Measurements from ENCODE around the gene MIA2.
"Not testable (repeated sequence)": the region's sequence is repeated elsewhere in the genome, so short reads cannot be mapped to it uniquely, and the experiment has no call there.

MIA2 gene

GRCh38 chr14:39211109-39211741 is 22.5 kb upstream of the MIA2 start:
- no peak for TF ChIP-seq CTCF (conservative IDR thresholded peaks at IDR 0.05; ENCODE audit: control insufficient read depth, insufficient read depth, low read depth, low read length)
- H3K4me3 ChIP-seq (ENCODE audit: control insufficient read depth, low read depth, low read length): no peak overlapping the region
- DNase-seq (ENCODE audit: low read depth): no peak

GRCh38 chr14:39212034-39212433 is 21.7 kb upstream of the MIA2 start:
- TF ChIP-seq CTCF (conservative IDR thresholded peaks at IDR 0.05; ENCODE audit: control insufficient read depth, insufficient read depth, low read depth, low read length): no peak
- H3K4me3 ChIP-seq (ENCODE audit: control insufficient read depth, low read depth, low read length): no peak overlapping the region
- peak; percentile 23 for DNase-seq (ENCODE audit: low read depth)

GRCh38 chr14:39212693-39213092 is 21.0 kb upstream of the MIA2 start:
- no peak for TF ChIP-seq CTCF (conservative IDR thresholded peaks at IDR 0.05; ENCODE audit: control insufficient read depth, insufficient read depth, low read depth, low read length)
- no peak for DNase-seq (ENCODE audit: low read depth)
- no peak overlapping the region for H3K4me3 ChIP-seq (ENCODE audit: control insufficient read depth, low read depth, low read length)

GRCh38 chr14:39217214-39217879 is 16.4 kb upstream of the MIA2 start:
- H3K4me3 ChIP-seq (ENCODE audit: control insufficient read depth, low read depth, low read length): no peak overlapping the region
- no peak for DNase-seq (ENCODE audit: low read depth)
- TF ChIP-seq CTCF (conservative IDR thresholded peaks at IDR 0.05; ENCODE audit: control insufficient read depth, insufficient read depth, low read depth, low read length): no peak

- DNase-seq (ENCODE audit: low read depth): peak; percentile 45
- no peak for TF ChIP-seq CTCF (conservative IDR thresholded peaks at IDR 0.05; ENCODE audit: control insufficient read depth, insufficient read depth, low read depth, low read length)
- H3K4me3 ChIP-seq (ENCODE audit: control insufficient read depth, low read depth, low read length): no peak overlapping the region
Measured at GRCh38 chr14:39218171-39218769, 15.4 kb upstream of the MIA2 start.

GRCh38 chr14:39219075-39219499 is 14.6 kb upstream of the MIA2 start:
- no peak overlapping the region for H3K4me3 ChIP-seq (ENCODE audit: control insufficient read depth, low read depth, low read length)
- peak; percentile 55 for DNase-seq (ENCODE audit: low read depth)
- TF ChIP-seq CTCF (conservative IDR thresholded peaks at IDR 0.05; ENCODE audit: control insufficient read depth, insufficient read depth, low read depth, low read length): no peak

GRCh38 chr14:39220473-39220872 is 13.2 kb upstream of the MIA2 start:
- DNase-seq (ENCODE audit: low read depth); H3K4me3 ChIP-seq (ENCODE audit: control insufficient read depth, low read depth, low read length): not testable (repeated sequence)

All from fibroblast of mammary gland (primary cell).